ENCODE results near the gene UBE2J2.

Gene UBE2J2

DNA sequence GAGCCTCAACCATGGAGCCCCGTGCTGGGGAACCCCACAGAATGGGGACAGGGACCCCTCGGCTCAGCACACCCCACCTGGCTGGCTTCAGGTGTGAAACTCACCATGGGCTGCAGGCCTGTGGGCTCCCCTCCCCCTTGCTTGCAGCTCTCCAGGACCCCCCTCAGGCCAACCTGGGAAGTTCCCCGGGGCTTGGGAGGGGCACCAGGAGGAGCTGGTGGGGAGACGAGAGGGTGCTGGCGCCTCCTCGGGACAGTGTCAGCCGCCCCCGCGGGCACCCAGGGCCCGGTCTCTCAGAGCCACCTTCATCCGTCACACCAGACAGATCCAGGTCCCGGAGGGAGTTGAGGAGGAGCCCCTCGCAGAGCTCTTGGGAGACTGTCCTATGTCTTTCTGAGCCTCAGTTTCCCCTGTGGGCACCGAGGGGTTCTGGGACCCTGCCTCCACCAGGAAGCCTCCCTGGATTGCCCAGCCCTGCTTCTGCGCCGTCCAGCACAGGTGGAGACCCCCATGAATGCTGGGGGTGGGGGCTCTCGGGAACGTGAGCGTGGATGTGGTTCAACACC, 66.6 kb downstream of the UBE2J2 start:
- DNase-seq: no peak

DNA sequence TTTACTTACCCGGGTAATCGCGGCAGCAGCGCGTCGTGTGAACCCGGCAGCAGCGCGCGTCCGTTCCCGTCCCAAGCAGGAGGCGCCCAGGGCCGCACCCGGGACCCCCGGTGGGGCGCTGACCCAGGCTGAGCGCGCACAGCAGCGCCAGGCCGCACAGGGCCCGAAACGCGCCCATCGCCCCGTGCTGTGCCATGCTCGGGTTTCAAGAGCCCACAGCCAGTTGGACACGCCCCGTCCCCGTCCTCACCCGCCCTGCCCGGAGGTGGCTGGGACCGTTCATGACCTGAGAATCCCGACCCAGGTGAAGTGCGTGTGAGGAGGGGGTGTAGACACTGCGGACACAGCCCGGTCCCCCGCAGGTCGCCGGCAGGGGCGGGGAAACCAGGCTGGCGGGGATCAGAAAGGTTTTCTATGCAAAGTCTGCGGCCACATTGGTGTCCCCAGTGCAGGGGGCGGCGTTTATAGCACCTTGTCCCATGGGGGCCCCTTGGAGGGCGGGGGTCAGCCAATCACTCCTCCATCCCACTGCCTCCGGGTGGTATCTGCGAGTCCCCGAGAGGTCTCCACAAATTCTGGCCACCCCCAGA, 67.2 kb downstream of the UBE2J2 start, which contains the start of gene TNFRSF18:
TNFRSF18 (minus strand) TSS at position 217 of the 590 bp plus-strand sequence; CDS start at position 196, 21 bp downstream.
- DNase-seq: peak; percentile 97

DNA sequence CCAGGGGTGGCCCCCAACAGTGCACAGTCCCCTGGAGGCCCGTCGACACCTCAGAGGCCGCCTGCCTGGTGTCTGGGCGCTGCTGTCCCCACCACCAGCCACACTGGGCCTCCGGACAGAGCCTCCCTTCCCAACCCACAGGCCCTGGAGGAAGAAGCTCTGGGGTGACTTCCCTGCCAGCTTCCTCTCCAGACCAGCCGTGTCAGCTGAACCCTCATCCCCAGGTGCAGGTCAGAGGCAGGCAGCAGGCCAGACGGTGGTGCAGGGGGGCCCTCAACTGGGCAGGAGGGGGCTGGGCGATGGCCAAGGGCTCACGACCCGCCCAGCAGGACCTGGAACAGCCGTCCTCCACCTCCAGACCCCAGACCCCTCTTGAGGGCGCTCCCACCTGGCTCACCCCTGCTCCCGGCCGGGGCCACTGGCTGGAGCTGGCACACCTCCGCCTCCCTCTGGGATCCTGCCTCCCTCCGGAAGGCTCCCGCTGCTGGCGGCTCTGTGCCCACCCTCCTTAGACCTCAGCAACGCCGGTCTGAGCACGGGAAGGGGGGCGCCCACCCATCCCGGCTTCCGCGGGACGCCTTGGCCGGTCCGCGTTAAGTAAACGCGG, 67.8 kb downstream of the UBE2J2 start:
- DNase-seq: no peak

DNA sequence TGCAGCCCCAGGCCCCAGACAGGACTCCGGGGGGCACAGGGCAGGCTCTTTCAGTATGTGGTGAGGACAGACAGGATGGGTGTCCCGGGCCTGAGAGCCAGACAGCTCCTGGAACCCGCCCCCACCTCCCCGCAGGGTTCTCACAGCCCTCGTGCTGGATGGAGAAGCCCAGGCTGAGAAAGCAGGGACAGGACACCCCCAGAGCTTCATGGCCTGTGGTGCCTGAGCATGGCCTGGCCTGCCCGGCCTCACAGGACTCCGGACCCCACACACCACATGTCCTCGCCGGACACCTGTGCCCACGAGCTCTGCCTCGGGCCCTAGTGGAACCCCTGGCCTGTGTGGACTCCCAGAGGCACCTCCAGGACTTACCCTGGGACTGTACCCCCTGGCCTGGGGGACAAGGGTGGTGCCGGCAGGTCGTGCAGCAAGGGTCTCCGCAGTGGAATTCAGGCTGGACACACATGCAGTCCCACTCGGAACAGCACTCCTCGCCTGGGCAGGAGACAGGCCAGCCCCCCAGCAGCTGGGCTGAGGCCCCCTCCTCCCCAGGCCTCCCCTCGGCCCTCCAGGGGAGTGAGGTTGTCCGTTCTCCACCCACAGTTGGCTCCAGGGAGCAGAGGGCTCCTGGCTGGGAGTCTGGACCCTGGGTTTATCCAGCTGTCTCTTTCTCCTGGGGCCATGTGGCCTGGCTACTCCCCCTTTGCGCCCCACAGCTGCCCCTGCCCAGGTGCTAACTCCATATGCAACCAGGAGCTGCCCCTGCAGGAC, 68.5 kb downstream of the UBE2J2 start:
- DNase-seq: no peak

DNA sequence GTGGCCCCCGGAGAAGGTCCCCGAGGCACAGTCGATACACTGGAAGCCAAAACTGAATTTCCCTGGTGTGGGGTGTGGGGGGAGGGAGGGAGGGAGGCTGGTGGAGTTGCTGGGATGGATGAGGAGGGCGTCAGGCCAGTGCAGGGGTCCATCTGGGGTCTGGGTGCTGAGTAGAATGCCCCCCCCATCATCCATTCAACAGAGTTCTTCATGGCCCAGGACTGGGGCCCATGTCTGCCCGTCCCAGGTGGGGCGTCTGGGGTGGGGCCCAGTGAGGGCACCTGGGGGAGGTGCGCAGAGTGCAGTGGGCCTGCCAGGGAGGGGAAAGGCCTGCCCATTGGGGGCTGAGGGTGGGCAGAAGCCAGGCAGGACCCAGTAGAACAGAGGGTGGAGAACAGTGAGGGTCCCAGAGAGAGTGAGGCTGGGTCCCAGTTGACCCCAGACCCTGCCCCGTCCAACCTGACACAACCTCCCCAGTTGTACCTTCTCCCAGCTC, 69.2 kb downstream of the UBE2J2 start:
- DNase-seq: no peak
